ENCODE data around the gene GLOD4. TPM values are rescaled to one million over a fixed set of nuclear protein-coding genes. Genes with fewer than 3 reads are reported as not detected.

GLOD4 gene
- total RNA-seq, 4 donors from 2014 or later: 37.4 to 89.2 (median 46.0) TPM

DNA sequence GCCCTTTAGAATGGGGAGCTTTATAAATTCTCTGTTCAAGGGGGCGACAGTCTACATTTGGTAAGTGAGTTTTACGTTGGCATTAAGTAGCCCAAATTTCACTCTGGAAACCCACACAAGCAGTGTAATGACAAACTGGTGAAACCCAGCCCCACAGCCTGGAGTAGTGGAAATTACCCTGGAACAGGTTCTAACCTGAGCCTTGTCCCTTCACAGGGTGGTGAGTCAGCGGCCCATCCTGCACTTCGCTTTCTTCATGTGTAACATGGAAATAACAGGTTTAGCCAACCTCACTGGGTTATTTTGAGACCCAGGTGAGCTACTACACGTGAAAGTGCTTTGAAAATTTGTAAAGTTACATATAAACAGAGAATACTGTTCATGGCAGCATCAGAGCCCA is 53.2 kb downstream of the GLOD4 start:
- no peaks in the 10 kb centered on the region for H3K9me3 ChIP-seq
- no peaks in the 10 kb centered on the region for H3K27me3 ChIP-seq
- no peak for DNase-seq
- H3K36me3 ChIP-seq: no peaks in the 10 kb centered on the region
- H3K27ac ChIP-seq: peak overlapping the region; percentile 81 to 96 (median 89)
- TF ChIP-seq, protein P1, sequence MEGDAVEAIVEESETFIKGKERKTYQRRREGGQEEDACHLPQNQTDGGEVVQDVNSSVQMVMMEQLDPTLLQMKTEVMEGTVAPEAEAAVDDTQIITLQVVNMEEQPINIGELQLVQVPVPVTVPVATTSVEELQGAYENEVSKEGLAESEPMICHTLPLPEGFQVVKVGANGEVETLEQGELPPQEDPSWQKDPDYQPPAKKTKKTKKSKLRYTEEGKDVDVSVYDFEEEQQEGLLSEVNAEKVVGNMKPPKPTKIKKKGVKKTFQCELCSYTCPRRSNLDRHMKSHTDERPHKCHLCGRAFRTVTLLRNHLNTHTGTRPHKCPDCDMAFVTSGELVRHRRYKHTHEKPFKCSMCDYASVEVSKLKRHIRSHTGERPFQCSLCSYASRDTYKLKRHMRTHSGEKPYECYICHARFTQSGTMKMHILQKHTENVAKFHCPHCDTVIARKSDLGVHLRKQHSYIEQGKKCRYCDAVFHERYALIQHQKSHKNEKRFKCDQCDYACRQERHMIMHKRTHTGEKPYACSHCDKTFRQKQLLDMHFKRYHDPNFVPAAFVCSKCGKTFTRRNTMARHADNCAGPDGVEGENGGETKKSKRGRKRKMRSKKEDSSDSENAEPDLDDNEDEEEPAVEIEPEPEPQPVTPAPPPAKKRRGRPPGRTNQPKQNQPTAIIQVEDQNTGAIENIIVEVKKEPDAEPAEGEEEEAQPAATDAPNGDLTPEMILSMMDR (IDR thresholded peaks at IDR 0.05): no peak
- no peak for TF ChIP-seq POLR2A (IDR thresholded peaks at IDR 0.05)
- intact Hi-C loops (cut with DNase I): no loop called here
- WGBS, 2 donors: 59 to 65% methylated on average over 5 of the region's 5 CpGs
- peaks cover 22 to 69% (median 23%) of the 10 kb centered on the region in 3 donors for H3K4me1 ChIP-seq
- H3K4me3 ChIP-seq: no peak overlapping the region

DNA sequence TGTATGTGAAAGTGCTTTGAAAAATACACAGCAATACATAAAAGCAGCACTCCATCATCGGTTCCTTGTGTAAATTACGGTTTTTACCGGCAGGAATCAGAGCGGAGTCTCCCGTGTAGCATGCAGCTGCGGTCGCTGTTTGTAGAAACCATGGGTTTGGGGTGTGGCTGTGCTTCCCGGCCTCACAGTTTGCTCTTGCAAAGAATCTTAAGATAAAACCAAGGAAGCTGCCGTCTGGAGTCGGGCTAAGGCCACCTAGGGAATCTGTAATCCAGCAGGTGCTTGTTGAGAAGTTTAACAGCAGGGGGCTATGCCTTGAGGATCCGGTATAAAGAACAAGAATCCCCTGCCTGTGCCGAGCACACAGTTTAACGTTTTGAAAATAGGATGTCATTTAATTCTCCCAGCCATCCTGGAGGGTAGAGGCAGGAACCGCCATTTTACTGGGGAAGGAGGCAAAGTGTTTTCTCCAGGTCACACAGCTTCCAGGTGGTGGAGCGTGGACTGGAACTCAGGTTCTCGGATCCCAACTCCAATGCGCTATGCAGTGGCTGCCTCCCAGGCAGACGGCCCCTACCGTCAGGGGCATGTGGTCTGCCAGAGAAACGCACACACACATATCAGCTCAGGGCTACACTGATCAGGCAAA is 55.7 kb downstream of the GLOD4 start:
- Histone ChIP-seq H3K9me3 (no peaks in the 10 kb centered on the region), H3K27ac (peak overlapping the region; percentile 16 to 78 (median 60)), H3K27me3 (no peaks in the 10 kb centered on the region), H3K36me3 (no peaks in the 10 kb centered on the region), H3K4me1 (peaks cover 11 to 65% (median 11%) of the 10 kb centered on the region in 3 donors), H3K4me3 (no peak overlapping the region)
- 40 to 56% methylated on average over 15 of the region's 20 CpGs for WGBS, 2 donors
- TF ChIP-seq, protein P1 (IDR thresholded peaks at IDR 0.05): no peak
- TF ChIP-seq POLR2A (IDR thresholded peaks at IDR 0.05): no peak
- no peak for DNase-seq
- intact Hi-C loops (cut with DNase I): no loop called here

GRCh38 chr17:725746-726145 is 56.3 kb downstream of the GLOD4 start:
- intact Hi-C loops (cut with DNase I): no loop called here
- Histone ChIP-seq H3K27me3 (no peaks in the 10 kb centered on the region), H3K4me3 (no peak overlapping the region), H3K27ac (peak overlapping the region; percentile 40 to 78 (median 60)), H3K9me3 (no peaks in the 10 kb centered on the region), H3K4me1 (peaks cover 6 to 65% (median 12%) of the 10 kb centered on the region in 3 donors), H3K36me3 (no peaks in the 10 kb centered on the region)
- TF ChIP-seq, protein P1 (IDR thresholded peaks at IDR 0.05): no peak
- TF ChIP-seq POLR2A (IDR thresholded peaks at IDR 0.05): no peak
- DNase-seq: no peak
- 35 to 49% methylated on average over 10 of the region's 12 CpGs for WGBS, 2 donors

DNA sequence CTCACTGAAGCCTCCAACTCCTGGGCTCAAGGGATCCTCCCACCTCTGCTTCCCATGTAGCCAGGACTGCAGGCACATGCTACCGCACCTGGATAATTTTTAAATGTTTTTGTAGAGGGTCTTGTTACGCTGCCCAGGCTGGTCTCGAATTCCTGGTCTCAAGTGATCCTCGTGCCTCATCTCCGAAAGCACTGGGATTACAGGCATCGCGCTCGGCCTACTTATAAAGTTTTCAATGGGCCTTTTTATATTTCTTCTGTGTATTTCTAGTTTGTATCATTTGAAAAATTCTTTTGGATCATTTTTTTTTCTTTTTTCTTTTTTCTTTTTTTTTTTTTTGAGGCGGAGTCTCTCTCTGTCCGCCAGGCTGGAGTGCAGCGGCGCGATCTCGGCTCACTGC is 57.0 kb downstream of the GLOD4 start:
- no peak for DNase-seq
- Histone ChIP-seq H3K9me3 (no peaks in the 10 kb centered on the region), H3K4me3 (no peak overlapping the region), H3K27me3 (no peaks in the 10 kb centered on the region), H3K27ac (peak overlapping the region in 1 of 4 donors; percentile 71), H3K36me3 (no peaks in the 10 kb centered on the region), H3K4me1 (peaks cover 6 to 60% (median 6%) of the 10 kb centered on the region in 3 donors)
- intact Hi-C loops (cut with DNase I): no loop called here
- no peak for TF ChIP-seq POLR2A (IDR thresholded peaks at IDR 0.05)
- TF ChIP-seq, protein P1 (IDR thresholded peaks at IDR 0.05): no peak
- WGBS, 2 donors: 87 to 98% methylated on average over 13 to 14 of the region's 14 CpGs

DNA sequence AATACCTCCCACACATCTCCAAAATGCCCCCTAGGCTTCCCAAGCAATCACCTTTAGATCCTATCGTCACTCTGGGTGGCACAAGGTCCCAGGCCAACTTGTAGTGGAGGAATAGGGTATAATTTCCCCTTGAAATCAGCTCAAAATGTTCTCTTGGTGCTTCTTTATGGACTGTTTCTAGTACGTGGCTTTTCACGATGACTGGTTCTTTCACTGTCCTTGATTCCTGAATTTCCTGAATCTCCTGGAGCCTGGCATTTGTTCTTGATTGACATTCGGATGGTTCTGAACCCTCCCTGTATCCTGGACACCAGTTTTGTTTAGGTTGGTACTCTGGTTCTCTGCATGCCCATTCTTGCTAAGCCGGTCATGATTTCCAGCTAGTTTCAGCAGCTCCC is 60.5 kb downstream of the GLOD4 start:
- intact Hi-C loops (cut with DNase I): no loop called here
- Histone ChIP-seq H3K9me3 (no peaks in the 10 kb centered on the region), H3K4me3 (peak overlapping the region in 1 of 4 donors; percentile 8), H3K27me3 (no peaks in the 10 kb centered on the region), H3K4me1 (peaks cover 2 to 42% (median 3%) of the 10 kb centered on the region in 3 donors), H3K36me3 (no peaks in the 10 kb centered on the region), H3K27ac (peak overlapping the region; percentile 73 to 87 (median 80))
- WGBS, 2 donors: 36 to 48% methylated on average over 5 of the region's 5 CpGs
- no peak for DNase-seq
- TF ChIP-seq POLR2A (IDR thresholded peaks at IDR 0.05): no peak
- TF ChIP-seq, protein P1 (IDR thresholded peaks at IDR 0.05): no peak
